Breast epithelium (tissue), 4 donors: ENCODE data around the gene HOXD9. TPM values are rescaled to one million over a fixed set of nuclear protein-coding genes. Genes with fewer than 3 reads are reported as not detected.
A peak's percentile ranks its signal among the peaks of the same experiment; 100 is the strongest.

Experiments
- DNase-seq, 2 donors: peaks; one replicate each; pipeline ENCODE4 v3.0.0-alpha.2; 2019; ENCODE audit warnings: low spot score in 2 of 2
- H3K27ac ChIP-seq, 2 donors: fragments of 200-600 bp; sonication (generic) in 1 of 2; one replicate each; pipeline ENCODE4 v1.5.1; 2016 to 2019; ENCODE audit warnings: mild to moderate bottlenecking in 1 of 2
- H3K27me3 ChIP-seq, 2 donors: fragments of 200-600 bp; sonication (generic) in 1 of 2; one replicate each; pipeline versions ENCODE4 v1.5.1 to v1.6.0; 2017 to 2019; ENCODE audit warnings: control low read depth in 1 of 2, mild to moderate bottlenecking in 1 of 2
- H3K36me3 ChIP-seq: fragments of 200-600 bp; one replicate; pipeline ENCODE4 v1.5.1; 2019
- H3K4me1 ChIP-seq, 2 donors: fragments of 200-600 bp; sonication (generic); one replicate each; pipeline ENCODE4 v1.5.1; 2016 to 2019; ENCODE audit warnings: control low read depth in 1 of 2
- H3K4me3 ChIP-seq, 3 donors: fragments of 200-600 bp; sonication (generic); 1 replicate in 2 of 3; 2 replicates in 1 of 3; pipeline ENCODE4 v1.5.1; 2016 to 2019; ENCODE audit warnings: mild to moderate bottlenecking in 3 of 3, moderate library complexity in 2 of 3
- H3K9me3 ChIP-seq, 2 donors: fragments of 200-600 bp; sonication (generic) in 1 of 2; one replicate each; pipeline ENCODE4 v1.5.1; 2016 to 2019; ENCODE audit warnings: control low read depth in 1 of 2
- POLR2A ChIP-seq: fragments of 450-650 bp; IDR thresholded peaks from one replicate; pipeline ENCODE4 v1.6.1; 2016; ENCODE audit warnings: antibody characterized with exemption, mild to moderate bottlenecking, moderate library complexity
- POLR2AphosphoS5 ChIP-seq, 3 donors: sonication (generic); formaldehyde crosslinking; IDR thresholded peaks; one replicate each; pipeline ENCODE4 v1.6.1; 2017; ENCODE audit warnings: antibody characterized with exemption in 3 of 3
- intact Hi-C: fragments of 100-400 bp; cut with DNase I; formaldehyde crosslinking; loops from one replicate; pipeline ENCODE4 v1.15.1; 2023; ENCODE audit warnings: low total_unique reads
- total RNA-seq, 3 donors: library from RNA; depleted of rRNA; stranded (reverse); fragments of >200 nt; gene quantifications; one replicate each; pipeline ENCODE4 v1.1.0, GENCODE V29; 2016
- TF ChIP-seq, protein P1 (sequence below), 3 donors: fragments of 450-650 bp; IDR thresholded peaks; one replicate each; pipeline ENCODE4 v1.5.1; 2016 to 2017; ENCODE audit warnings: antibody characterized with exemption in 3 of 3, mild to moderate bottlenecking in 3 of 3, moderate library complexity in 3 of 3

HOXD9 gene
- total RNA-seq, 3 donors from 2014 or later: 2.4 to 17.0 (median 2.8) TPM

GRCh38 chr2:176151442-176152287 is 29.1 kb downstream of the HOXD9 start, which contains the start of gene HOXD4:
HOXD4 (plus strand) TSS chr2:176151550; CDS start chr2:176151634, 84 bp downstream.
- H3K27me3 ChIP-seq: peaks cover 4 to 85% of the 10 kb centered on the region in 2 donors
- no peak within 1 kb of the TSS for H3K27ac ChIP-seq
- no peaks in the 10 kb centered on the region for H3K36me3 ChIP-seq
- H3K4me3 ChIP-seq: peak within 1 kb of the TSS in 1 of 3 donors; percentile 46
- H3K9me3 ChIP-seq: no peaks in the 10 kb centered on the region
- intact Hi-C loops: loop anchor here (10.0 kb wide), 1 partner anchor 393 kb away; no protein-coding TSS in a partner anchor
- no peaks in the 10 kb centered on the region for H3K4me1 ChIP-seq
- DNase-seq: no peak
- TF ChIP-seq POLR2AphosphoS5 (IDR thresholded peaks at IDR 0.05) (no peak), POLR2A (no peak)
- TF ChIP-seq, protein P1, sequence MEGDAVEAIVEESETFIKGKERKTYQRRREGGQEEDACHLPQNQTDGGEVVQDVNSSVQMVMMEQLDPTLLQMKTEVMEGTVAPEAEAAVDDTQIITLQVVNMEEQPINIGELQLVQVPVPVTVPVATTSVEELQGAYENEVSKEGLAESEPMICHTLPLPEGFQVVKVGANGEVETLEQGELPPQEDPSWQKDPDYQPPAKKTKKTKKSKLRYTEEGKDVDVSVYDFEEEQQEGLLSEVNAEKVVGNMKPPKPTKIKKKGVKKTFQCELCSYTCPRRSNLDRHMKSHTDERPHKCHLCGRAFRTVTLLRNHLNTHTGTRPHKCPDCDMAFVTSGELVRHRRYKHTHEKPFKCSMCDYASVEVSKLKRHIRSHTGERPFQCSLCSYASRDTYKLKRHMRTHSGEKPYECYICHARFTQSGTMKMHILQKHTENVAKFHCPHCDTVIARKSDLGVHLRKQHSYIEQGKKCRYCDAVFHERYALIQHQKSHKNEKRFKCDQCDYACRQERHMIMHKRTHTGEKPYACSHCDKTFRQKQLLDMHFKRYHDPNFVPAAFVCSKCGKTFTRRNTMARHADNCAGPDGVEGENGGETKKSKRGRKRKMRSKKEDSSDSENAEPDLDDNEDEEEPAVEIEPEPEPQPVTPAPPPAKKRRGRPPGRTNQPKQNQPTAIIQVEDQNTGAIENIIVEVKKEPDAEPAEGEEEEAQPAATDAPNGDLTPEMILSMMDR (IDR thresholded peaks at IDR 0.05): no peak

GRCh38 chr2:176152350-176153181 is 30.0 kb downstream of the HOXD9 start:
- no peaks in the 10 kb centered on the region for H3K4me1 ChIP-seq
- no peaks in the 10 kb centered on the region for H3K36me3 ChIP-seq
- intact Hi-C loops: loop anchor here (10.0 kb wide), 1 partner anchor 392 kb away; no protein-coding TSS in a partner anchor
- no peaks in the 10 kb centered on the region for H3K9me3 ChIP-seq
- DNase-seq: no peak
- H3K27me3 ChIP-seq: peaks cover 4 to 85% of the 10 kb centered on the region in 2 donors
- TF ChIP-seq, protein P1 (IDR thresholded peaks at IDR 0.05): no peak
- no peak for TF ChIP-seq POLR2AphosphoS5 (IDR thresholded peaks at IDR 0.05)
- no peak overlapping the region for H3K27ac ChIP-seq
- peak overlapping the region in 1 of 3 donors; percentile 46 for H3K4me3 ChIP-seq

- Histone ChIP-seq H3K27ac (no peak overlapping the region), H3K4me3 (no peak overlapping the region), H3K4me1 (no peaks in the 10 kb centered on the region), H3K27me3 (peaks cover 4 to 83% of the 10 kb centered on the region in 2 donors), H3K36me3 (no peaks in the 10 kb centered on the region), H3K9me3 (no peaks in the 10 kb centered on the region)
- intact Hi-C loops: loop anchor here (10.0 kb wide), 1 partner anchor 390 kb away; no protein-coding TSS in a partner anchor
- TF ChIP-seq, protein P1 (IDR thresholded peaks at IDR 0.05): no peak
- no peak for TF ChIP-seq POLR2A
- TF ChIP-seq POLR2AphosphoS5 (IDR thresholded peaks at IDR 0.05): no peak
- DNase-seq: no peak
Observed at GRCh38 chr2:176154576-176155252, 32.2 kb downstream of the HOXD9 start.

GRCh38 chr2:176155356-176156044 is 33.0 kb downstream of the HOXD9 start:
- Histone ChIP-seq H3K4me1 (no peaks in the 10 kb centered on the region), H3K27me3 (peaks cover 4 to 83% of the 10 kb centered on the region in 2 donors)

More at GRCh38 chr2:176155356-176156044, 33.0 kb downstream of the HOXD9 start:
- Histone ChIP-seq H3K9me3 (no peaks in the 10 kb centered on the region), H3K27ac (no peak overlapping the region), H3K36me3 (no peaks in the 10 kb centered on the region), H3K4me3 (no peak overlapping the region)
- TF ChIP-seq POLR2AphosphoS5 (IDR thresholded peaks at IDR 0.05): no peak
- TF ChIP-seq, protein P1 (IDR thresholded peaks at IDR 0.05): no peak
- TF ChIP-seq POLR2A: no peak
- DNase-seq: no peak
- intact Hi-C loops: loop anchor here (10.0 kb wide), 1 partner anchor 389 kb away; no protein-coding TSS in a partner anchor
